ENCODE results near the gene AKR1C2.
"Not testable (repeated sequence)": the region's sequence is repeated elsewhere in the genome, so short reads cannot be mapped to it uniquely, and the experiment has no call there.

- not testable (repeated sequence) for TF ChIP-seq CTCF, EZH2 (IDR thresholded peaks at IDR 0.05)
Observed at GRCh38 chr10:4991463-4991862, 12.2 kb downstream of the AKR1C2 start.
